Superior temporal gyrus (tissue), 1 donor: ENCODE results near the gene MAP3K2.

Source experiments
- DNase-seq: peaks from one replicate; pipeline ENCODE4 v3.0.0-alpha.2; 2016; ENCODE audit errors: extremely low spot score

The MAP3K2 gene

GRCh38 chr2:127293386-127293747 lies 94.4 kb downstream of the MAP3K2 start:
- no peak for DNase-seq

- DNase-seq: no peak
These were observed 99.5 kb downstream of the MAP3K2 start for GRCh38 chr2:127288274-127288673.

GRCh38 chr2:127283275-127283674 lies 104.5 kb downstream of the MAP3K2 start:
- no peak for DNase-seq

- no peak for DNase-seq
These were observed 107.1 kb downstream of the MAP3K2 start for GRCh38 chr2:127280693-127281092.

- DNase-seq: no peak
These were observed 108.0 kb downstream of the MAP3K2 start for GRCh38 chr2:127279781-127280180.

- DNase-seq: no peak
These were observed 108.8 kb downstream of the MAP3K2 start for GRCh38 chr2:127278959-127279358.

- no peak for DNase-seq
These were observed 110.7 kb downstream of the MAP3K2 start for GRCh38 chr2:127277028-127277427.

- DNase-seq: no peak
These were observed 112.0 kb downstream of the MAP3K2 start for GRCh38 chr2:127275789-127276188.

- peak; percentile 38 for DNase-seq
These were observed 112.4 kb downstream of the MAP3K2 start for GRCh38 chr2:127275356-127275755.

GRCh38 chr2:127270663-127271062 lies 117.1 kb downstream of the MAP3K2 start:
- no peak for DNase-seq

- no peak for DNase-seq
These were observed 125.9 kb downstream of the MAP3K2 start for GRCh38 chr2:127261804-127262406.

GRCh38 chr2:127259355-127259754 lies 128.4 kb downstream of the MAP3K2 start:
- no peak for DNase-seq

GRCh38 chr2:127256866-127257265 lies 130.9 kb downstream of the MAP3K2 start:
- DNase-seq: no peak

GRCh38 chr2:127256381-127256780 lies 131.4 kb downstream of the MAP3K2 start:
- no peak for DNase-seq

GRCh38 chr2:127255721-127256120 lies 132.1 kb downstream of the MAP3K2 start:
- no peak for DNase-seq

GRCh38 chr2:127255146-127255545 lies 132.6 kb downstream of the MAP3K2 start:
- DNase-seq: no peak

GRCh38 chr2:127254386-127254981 lies 133.3 kb downstream of the MAP3K2 start:
- no peak for DNase-seq
